GM03348 (cell line): ENCODE data around the gene BMPR1A.
"Not testable (repeated sequence)": the region's sequence is repeated elsewhere in the genome, so short reads cannot be mapped to it uniquely, and the experiment has no call there.

ENCODE experiments used
- DNase-seq: peaks from one replicate; pipeline ENCODE4 v3.0.0; 2012; ENCODE audit warnings: low spot score

Gene BMPR1A

DNA sequence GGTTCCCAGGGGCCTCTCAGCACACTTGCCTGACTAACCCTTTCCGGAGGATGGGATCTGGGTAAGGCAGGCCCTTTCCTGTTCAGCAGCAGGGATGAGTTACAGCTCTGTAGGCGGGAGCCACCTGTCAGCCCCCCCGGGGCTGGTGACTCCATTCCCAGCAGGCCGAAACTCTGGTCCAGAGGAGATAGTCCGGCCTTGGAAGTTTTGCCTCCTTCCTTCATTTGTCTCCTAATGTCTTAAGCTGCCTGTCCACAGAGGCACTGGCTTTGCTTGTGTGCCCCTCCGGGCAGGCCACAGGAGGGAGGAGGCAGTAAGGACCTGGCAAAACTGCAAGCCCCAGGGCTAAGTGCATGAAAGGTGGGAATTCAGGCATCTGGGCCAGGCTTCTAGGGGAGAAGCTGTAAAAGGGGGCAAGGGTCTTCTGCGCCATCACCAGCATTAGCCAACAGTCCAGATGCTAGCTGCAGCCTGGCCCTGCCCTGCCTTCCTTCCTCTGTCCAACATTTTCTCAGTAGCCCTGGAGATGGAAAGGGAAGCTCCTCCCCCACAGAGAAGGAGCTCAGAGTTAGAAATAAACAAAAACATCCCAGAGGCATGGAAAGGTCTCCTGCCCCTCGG, 213.1 kb downstream of the BMPR1A start:
- peak; percentile 44 for DNase-seq

DNA sequence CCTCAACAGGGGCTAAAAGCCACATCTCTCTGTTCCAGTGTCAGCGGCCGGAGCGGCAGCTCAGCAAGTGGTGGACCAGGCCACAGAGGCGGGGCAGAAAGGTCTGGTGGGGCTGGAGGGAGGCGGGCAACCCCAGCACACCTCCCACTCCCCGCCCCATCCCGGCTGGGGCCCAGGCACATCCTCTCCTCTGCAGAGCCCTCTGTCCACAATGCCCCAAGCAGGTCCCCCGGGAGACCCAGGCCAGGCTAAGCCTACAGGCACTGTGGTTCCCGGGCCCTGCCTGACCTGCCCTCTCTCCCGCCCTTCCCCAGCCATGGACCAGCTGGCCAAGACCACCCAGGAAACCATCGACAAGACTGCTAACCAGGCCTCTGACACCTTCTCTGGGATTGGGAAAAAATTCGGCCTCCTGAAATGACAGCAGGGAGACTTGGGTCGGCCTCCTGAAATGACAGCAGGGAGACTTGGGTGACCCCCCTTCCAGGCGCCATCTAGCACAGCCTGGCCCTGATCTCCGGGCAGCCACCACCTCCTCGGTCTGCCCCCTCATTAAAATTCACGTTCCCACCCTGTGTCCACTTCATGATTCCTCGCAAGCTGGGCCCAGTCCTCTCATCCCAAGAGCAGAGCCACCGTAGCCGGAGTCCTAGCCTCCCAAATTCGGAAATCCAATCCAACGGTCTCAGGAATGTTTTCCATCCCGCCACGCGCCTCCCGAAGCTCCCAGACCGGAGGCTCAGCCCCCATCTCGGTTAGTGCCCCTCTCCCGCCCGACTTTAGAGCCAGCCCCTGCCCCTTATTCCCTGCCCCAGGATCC, 214.0 kb downstream of the BMPR1A start:
- DNase-seq = peak; percentile 86

DNA sequence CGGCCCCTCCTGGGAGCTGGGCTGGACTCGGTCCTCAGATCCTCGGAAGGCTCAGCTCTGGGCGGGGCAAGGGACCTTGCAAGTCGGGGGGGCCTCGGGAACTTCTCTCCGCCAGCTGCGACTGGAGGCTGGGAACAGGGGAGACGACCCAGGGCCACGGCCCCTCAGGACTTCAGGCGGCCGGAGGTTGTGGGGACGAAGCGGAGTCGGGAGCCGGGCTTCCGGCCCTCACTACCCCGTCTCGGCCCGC, 214.5 kb downstream of the BMPR1A start:
- no peak for DNase-seq

GRCh38 chr10:86971232-86971991, 215.0 kb downstream of the BMPR1A start:
- DNase-seq = peak; percentile 98

DNA sequence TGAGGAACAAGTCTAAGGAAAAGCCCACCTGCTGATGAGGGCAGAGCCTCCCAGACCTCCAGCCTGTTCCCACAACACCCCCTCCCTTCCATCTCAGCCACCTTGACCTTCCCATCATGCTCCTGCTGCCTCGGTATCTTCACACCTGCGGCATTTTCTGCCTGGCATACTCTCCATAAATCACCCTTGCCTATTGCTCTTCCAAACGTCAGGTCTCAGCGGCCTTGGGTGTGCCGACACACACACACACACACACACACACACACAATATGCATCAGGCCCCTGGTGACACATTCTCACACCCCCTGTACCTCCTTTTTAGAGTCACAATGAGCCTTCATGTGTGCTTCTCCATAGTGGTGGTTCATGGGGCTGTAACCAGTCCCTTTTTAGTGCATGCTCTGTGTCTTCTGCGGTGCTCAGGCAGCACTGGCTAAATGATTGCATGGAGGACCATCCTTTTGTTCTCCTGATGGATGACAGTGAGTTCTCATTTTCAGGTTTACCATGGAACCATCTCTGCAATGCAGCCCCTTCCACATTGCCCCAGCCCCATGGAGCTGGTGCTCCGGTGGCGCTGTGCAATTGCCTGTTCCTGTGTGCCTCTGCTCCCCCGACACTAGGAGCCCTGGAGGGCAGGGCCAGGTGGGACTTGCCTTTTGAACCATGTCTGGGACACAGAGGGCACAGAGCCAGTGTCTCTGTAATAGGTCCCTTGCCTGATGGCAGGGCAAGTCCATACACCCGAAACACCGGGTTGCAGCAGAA, 216.4 kb downstream of the BMPR1A start:
- no peak for DNase-seq

GRCh38 chr10:86974484-86974883, 218.1 kb downstream of the BMPR1A start:
- no peak for DNase-seq

DNA sequence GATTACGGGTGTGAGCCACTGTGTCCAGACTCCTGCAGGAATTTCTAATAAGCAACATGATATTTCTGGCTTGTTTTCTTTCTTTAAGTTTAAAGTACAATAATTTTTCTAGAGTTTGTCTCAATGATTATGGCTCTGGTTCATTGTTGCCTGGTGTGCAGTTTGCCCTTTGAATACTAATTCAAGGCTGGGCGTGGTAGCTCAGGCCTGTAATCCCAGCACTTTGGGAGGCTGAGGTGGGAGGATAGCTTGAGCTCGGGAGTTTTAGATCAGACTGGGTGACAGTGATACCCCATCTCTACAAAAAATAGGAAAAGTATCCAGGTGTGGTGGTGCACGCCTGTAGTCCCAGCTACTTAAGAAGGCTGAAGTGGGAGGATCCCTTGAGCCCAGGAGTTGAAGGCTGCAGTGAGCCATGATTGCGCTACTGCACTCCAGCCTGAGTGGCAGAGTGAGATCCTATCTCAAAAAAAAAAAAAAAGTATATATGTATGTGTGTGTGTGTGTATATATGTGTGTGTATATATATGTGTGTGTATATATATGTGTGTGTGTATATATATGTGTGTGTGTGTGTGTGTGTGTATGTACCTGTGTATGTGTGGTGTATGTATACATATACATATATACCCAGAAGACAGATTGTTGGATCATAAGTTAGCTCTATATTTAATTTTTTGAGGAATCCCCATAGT, 220.1 kb downstream of the BMPR1A start:
- DNase-seq = no peak

GRCh38 chr10:86978457-86978856, 222.0 kb downstream of the BMPR1A start:
- DNase-seq = not testable (repeated sequence)

- no peak for DNase-seq
These were observed 222.9 kb downstream of the BMPR1A start for GRCh38 chr10:86979296-86979818.

DNA sequence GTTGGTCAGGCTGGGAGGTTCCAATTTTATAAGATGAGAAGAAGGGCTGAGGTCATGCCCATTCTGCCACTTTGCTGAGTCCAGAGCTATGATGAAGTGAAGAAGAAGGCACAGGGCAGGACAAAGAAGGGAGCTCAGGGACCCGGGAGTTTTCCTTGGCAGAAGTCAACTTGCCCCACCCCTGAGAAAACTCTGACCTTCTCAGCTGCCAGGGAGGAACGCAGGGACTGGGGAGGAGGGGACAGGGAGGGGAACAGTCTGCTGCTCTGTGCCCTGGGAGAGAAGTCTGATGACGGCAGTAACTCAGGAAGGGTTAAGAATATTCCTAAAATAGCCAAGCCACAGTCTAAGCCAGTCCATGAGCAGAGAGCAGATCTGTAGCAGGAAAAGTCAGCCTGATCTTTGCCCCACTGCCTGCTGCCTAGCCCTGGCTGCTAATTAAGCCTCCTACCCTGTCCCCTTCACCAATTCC, 223.6 kb downstream of the BMPR1A start:
- DNase-seq = no peak

- DNase-seq = not testable (repeated sequence)
These were observed 224.6 kb downstream of the BMPR1A start for GRCh38 chr10:86981020-86981419.

DNA sequence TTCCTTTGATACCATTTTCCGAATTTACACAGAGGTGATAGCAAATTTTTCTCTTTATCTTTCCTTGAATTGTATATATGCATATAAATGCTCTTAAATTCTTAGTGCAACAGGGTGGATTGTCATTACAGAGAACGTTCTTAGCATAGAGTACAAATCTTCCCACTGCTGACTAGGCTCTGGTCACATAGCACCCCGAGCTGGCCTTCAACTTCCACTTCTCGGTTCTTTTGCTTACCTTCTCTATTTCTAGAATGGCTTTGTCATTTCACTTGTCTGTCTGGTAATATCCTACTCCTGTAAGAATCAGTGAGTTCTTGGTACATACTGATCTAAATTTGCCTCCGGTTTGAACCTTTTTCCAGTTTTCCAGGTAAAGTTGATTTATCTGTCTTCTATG, 225.3 kb downstream of the BMPR1A start:
- DNase-seq = no peak
